Measurements from ENCODE around the gene UIMC1. TPM values are rescaled to one million over a fixed set of nuclear protein-coding genes. Genes with fewer than 3 reads are reported as not detected.

UIMC1 gene
- total RNA-seq, 1 donor from 2014 or later, result 72.5 TPM

DNA sequence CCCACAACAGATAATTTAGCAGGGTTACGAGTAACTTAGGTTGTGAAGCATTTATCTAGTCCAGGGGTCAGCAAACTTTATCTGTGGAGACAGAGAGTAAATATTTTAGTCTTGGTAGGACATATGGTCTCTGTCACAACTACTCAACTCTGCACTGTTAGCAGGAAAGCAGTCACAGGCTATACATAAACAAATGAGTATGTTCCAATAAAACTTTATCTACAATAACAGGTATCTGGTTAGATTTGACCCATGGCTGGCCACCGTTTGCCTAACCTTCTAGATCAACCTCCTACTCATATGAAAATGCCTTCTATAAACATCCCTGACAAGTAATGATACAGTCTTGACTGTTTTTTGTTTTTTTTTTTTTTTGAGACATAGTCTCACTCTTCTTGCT, 94.5 kb downstream of the UIMC1 start:
- intact Hi-C loops (cut with micrococcal nuclease), result no loop called here

DNA sequence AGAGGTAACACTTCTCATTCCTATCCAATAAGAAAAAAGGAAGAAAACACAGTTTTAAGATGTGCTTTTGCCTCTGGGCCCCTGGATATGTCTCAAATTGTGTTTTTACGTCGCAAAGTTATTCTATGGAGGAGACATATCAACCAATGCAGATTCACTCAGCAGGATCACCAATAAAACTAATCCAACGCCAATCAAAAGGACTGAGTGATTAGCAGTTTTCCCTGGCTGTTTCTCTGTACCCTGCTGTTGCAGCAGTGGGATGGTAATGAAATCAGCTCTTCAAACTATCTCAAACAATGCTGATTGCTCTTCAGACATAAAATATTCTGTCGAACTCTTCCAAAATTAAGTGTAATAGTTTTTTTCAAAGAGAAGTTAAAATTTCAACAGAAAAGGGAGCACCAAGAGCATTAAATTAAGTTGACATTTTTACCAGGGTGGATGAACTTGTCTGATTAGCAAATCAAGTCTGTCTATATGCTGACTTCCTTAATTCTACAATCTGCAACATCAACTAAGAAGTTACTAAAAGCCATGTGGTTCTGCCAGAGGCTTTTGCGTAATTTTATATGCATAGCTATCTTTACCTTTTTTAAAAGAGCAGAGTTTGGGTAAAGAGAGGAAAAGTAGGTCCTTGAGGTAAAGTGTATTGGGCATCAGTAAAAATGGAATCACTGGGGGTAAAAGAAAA, 97.8 kb downstream of the UIMC1 start:
- no peak for DNase-seq
- CTCF ChIA-PET, result no interaction called here
- ATAC-seq (ENCODE audit: low read depth), result no peak
- intact Hi-C loops (cut with micrococcal nuclease), result no loop called here
- POLR2A ChIA-PET, result no interaction called here
- Mint-ChIP-seq H3K4me3 (no peak overlapping the region), H3K36me3 (ENCODE audit: low read depth) (peaks cover 84% of the 10 kb centered on the region), H3K27ac (no peak overlapping the region), H3K9me3 (no peaks in the 10 kb centered on the region), H3K27me3 (no peaks in the 10 kb centered on the region), H3K4me1 (no peaks in the 10 kb centered on the region)
- TF ChIP-seq, protein P1, sequence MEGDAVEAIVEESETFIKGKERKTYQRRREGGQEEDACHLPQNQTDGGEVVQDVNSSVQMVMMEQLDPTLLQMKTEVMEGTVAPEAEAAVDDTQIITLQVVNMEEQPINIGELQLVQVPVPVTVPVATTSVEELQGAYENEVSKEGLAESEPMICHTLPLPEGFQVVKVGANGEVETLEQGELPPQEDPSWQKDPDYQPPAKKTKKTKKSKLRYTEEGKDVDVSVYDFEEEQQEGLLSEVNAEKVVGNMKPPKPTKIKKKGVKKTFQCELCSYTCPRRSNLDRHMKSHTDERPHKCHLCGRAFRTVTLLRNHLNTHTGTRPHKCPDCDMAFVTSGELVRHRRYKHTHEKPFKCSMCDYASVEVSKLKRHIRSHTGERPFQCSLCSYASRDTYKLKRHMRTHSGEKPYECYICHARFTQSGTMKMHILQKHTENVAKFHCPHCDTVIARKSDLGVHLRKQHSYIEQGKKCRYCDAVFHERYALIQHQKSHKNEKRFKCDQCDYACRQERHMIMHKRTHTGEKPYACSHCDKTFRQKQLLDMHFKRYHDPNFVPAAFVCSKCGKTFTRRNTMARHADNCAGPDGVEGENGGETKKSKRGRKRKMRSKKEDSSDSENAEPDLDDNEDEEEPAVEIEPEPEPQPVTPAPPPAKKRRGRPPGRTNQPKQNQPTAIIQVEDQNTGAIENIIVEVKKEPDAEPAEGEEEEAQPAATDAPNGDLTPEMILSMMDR (IDR thresholded peaks at IDR 0.05), result no peak

More for the DNA sequence above, 94.5 kb downstream of the UIMC1 start:
- DNase-seq (no peak), ATAC-seq (ENCODE audit: low read depth) (no peak)
- ChIA-PET POLR2A (no interaction called here), CTCF (no interaction called here)
- no peaks in the 10 kb centered on the region for H3K9me3 Mint-ChIP-seq
- no peaks in the 10 kb centered on the region for H3K4me1 Mint-ChIP-seq
- H3K27ac Mint-ChIP-seq, result no peak overlapping the region
- H3K36me3 Mint-ChIP-seq (ENCODE audit: low read depth), result peaks cover 79% of the 10 kb centered on the region
- no peaks in the 10 kb centered on the region for H3K27me3 Mint-ChIP-seq
- TF ChIP-seq, protein P1 (IDR thresholded peaks at IDR 0.05), result no peak
- no peak overlapping the region for H3K4me3 Mint-ChIP-seq

DNA sequence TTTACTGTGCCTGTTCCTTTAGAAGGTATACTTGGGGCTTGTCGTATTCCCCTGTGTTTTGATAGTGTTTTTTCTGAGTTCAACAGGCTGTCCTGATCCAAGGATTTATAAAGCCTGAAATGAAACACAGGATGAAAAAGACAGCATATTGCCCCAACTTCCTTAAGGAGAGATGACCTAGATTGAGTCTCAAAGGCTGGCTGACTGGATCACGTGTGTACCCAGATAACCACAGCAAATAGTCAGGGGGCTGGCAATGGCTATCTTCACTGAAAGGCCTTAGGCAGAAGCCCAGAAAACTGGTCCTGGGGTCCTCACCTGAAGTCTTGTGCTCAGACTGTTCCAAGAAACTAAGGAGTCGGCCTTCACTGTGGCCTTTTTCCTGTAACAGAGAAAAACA, 99.8 kb downstream of the UIMC1 start:
- DNase-seq, result no peak
- POLR2A ChIA-PET, result no interaction called here
- CTCF ChIA-PET, result no interaction called here
- H3K27ac Mint-ChIP-seq, result no peak overlapping the region
- TF ChIP-seq, protein P1 (IDR thresholded peaks at IDR 0.05), result no peak
- H3K4me3 Mint-ChIP-seq, result no peak overlapping the region
- intact Hi-C loops (cut with micrococcal nuclease), result no loop called here
- no peaks in the 10 kb centered on the region for H3K27me3 Mint-ChIP-seq
- peaks cover 82% of the 10 kb centered on the region for H3K36me3 Mint-ChIP-seq (ENCODE audit: low read depth)
- no peak for ATAC-seq (ENCODE audit: low read depth)
- peaks cover under 1% of the 10 kb centered on the region for H3K4me1 Mint-ChIP-seq
- H3K9me3 Mint-ChIP-seq, result no peaks in the 10 kb centered on the region

DNA sequence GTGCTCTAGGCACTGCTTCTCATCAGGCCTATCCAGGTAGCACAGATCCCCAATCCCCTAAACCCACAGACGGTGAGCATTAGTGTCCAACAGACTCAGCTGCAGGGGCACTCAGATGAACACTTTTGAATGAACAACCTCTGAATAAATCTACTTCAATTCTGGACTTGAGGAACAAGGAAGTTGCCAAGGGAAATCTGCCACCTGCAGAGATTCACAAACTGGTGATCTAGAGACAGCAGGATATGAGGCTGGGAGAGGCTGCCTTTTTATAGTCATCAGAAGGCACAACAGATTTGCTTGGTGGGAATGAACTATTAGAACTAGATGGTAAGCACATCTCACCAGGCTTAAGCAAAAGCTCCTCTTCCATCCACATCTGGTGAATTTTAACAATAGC, 100.5 kb downstream of the UIMC1 start:
- ChIA-PET CTCF (no interaction called here), POLR2A (no interaction called here)
- DNase-seq, result no peak
- H3K4me1 Mint-ChIP-seq, result peaks cover 2% of the 10 kb centered on the region
- H3K27me3 Mint-ChIP-seq, result no peaks in the 10 kb centered on the region
- intact Hi-C loops (cut with micrococcal nuclease), result no loop called here
- ATAC-seq (ENCODE audit: low read depth), result no peak
- TF ChIP-seq, protein P1 (IDR thresholded peaks at IDR 0.05), result no peak
- H3K27ac Mint-ChIP-seq, result no peak overlapping the region
- H3K36me3 Mint-ChIP-seq (ENCODE audit: low read depth), result peaks cover 77% of the 10 kb centered on the region
- no peak overlapping the region for H3K4me3 Mint-ChIP-seq
- no peaks in the 10 kb centered on the region for H3K9me3 Mint-ChIP-seq

DNA sequence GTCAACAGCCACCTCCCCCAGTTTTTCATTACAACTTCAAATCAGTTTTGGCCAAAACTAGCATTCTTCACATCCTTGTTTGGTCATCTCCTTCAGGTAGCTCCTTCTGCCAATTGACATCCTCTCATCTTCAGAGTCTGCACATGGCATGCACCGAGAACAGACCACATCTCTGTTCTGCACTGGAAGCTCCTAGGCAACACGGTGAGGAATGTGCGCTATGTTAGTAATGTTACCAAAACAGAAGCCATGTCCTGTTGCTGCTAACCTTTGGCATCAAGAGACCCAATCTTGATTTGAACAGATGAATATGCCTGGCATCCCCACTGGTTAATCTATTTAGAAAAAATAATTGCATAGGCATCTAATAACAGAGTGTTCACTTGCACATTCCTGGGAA, 102.3 kb downstream of the UIMC1 start:
- no peak overlapping the region for H3K27ac Mint-ChIP-seq
- CTCF ChIA-PET, result no interaction called here
- DNase-seq, result no peak
- TF ChIP-seq, protein P1 (IDR thresholded peaks at IDR 0.05), result no peak
- intact Hi-C loops (cut with micrococcal nuclease), result no loop called here
- peaks cover 59% of the 10 kb centered on the region for H3K36me3 Mint-ChIP-seq (ENCODE audit: low read depth)
- H3K4me1 Mint-ChIP-seq, result peaks cover 8% of the 10 kb centered on the region
- POLR2A ChIA-PET, result no interaction called here
- H3K9me3 Mint-ChIP-seq, result no peaks in the 10 kb centered on the region
- no peak for ATAC-seq (ENCODE audit: low read depth)
- H3K4me3 Mint-ChIP-seq, result no peak overlapping the region
- no peaks in the 10 kb centered on the region for H3K27me3 Mint-ChIP-seq

Data from activated B cell treated with CpG ODN at 0.5 μM for 24 hours (primary cell).